OCI-LY3 (cell line): ENCODE data around the gene TRIM66.

Experiments used
- H2AFZ ChIP-seq: fragments of 200-600, 300-600 bp; shearing (Covaris generic); 2 replicates; pipeline ENCODE4 v1.6.0; 2014; ENCODE audit warnings: antibody characterized with exemption, low read depth, low read length
- H3K27ac ChIP-seq: fragments of 200-600, 300-600 bp; sonication (generic); 2 replicates; pipeline ENCODE4 v1.5.1; 2014; ENCODE audit warnings: mild to moderate bottlenecking, low read length, moderate library complexity, mixed read lengths
- H3K27me3 ChIP-seq: fragments of 200-600, 300-600 bp; sonication (generic); 2 replicates; pipeline ENCODE4 v1.6.1; 2014; ENCODE audit warnings: low read depth, low read length, mixed read lengths
- H3K36me3 ChIP-seq: fragments of 200-600, 300-600 bp; sonication (generic); replicated peaks from 2 replicates; pipeline ENCODE3; 2014; ENCODE audit warnings: low read depth, low read length, mixed read lengths
- H3K4me1 ChIP-seq: fragments of 300-600, 200-600 bp; sonication (generic); 2 replicates; pipeline ENCODE4 v1.6.1; 2014; ENCODE audit warnings: low read length, mixed read lengths
- H3K4me2 ChIP-seq: fragments of 200-600, 300-600 bp; sonication (generic); 2 replicates; pipeline ENCODE4 v1.6.1; 2014; ENCODE audit warnings: low read length, mixed read lengths
- H3K4me3 ChIP-seq: fragments of 300-600, 200-600 bp; sonication (generic); 2 replicates; pipeline ENCODE4 v1.5.1; 2014; ENCODE audit warnings: antibody characterized with exemption, mild to moderate bottlenecking, low read length, moderate library complexity
- H3K79me2 ChIP-seq: fragments of 300-600, 200-600 bp; shearing (Covaris generic); 2 replicates; pipeline ENCODE4 v1.6.1; 2014; ENCODE audit warnings: mild to moderate bottlenecking, low read length, mixed read lengths
- H3K9ac ChIP-seq: fragments of 300-600, 200-600 bp; shearing (Covaris generic); 2 replicates; pipeline ENCODE4 v1.6.0; 2014; ENCODE audit warnings: mild to moderate bottlenecking, low read length, moderate library complexity
- H3K9me3 ChIP-seq: fragments of 200-600, 300-600 bp; shearing (Covaris generic); 2 replicates; pipeline ENCODE4 v1.6.1; 2014; ENCODE audit warnings: low read length, mixed read lengths; ENCODE audit not compliant: insufficient read depth
- H4K20me1 ChIP-seq: fragments of 200-600, 300-600 bp; sonication (generic); 2 replicates; pipeline ENCODE4 v1.6.1; 2016; ENCODE audit warnings: low read length, mixed read lengths; ENCODE audit not compliant: insufficient read depth
- CTCF ChIP-seq: fragments of 200-600, 300-600 bp; sonication (generic); IDR thresholded peaks from 2 replicates; pipeline ENCODE4 v1.5.1; 2014; ENCODE audit warnings: antibody characterized with exemption, low read length, low read depth
- EZH2phosphoT487 ChIP-seq: fragments of 200-600 bp; shearing (Covaris generic); IDR thresholded peaks from 2 replicates; pipeline ENCODE4 v1.6.1; 2018; ENCODE audit warnings: antibody characterized with exemption, mixed run types, low read depth

TRIM66 gene

DNA sequence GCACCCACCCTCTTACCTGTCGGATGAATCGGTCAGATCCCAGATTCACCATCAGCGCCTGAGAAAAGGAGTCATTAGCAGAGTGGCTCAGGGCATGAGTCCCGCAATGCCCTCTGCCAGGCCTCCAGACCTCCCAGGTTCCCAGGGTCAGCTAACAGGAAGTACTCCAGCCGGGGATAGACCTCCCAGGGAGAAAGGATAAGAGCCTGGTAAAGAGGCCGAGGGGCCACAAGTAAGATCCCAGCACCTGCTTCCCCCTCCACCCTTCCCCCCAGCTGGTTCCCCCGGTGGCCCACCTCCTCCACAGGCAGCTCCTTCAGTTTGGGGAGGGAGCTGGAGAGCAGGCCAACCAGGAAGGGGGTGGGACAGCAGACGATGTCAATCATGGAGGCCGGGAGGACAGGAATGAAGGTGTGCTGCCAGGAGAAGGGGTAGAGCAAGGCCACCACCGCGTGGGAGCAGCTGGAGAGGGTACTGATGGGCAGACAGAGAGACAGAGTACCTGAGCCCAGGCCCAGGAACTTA is 16.5 kb upstream of the TRIM66 start:
- Histone ChIP-seq H3K4me3 (no peak overlapping the region), H3K4me1 (no peaks in the 10 kb centered on the region; the same call in 1 of the 2 replicates), H3K4me2 (no peak overlapping the region), H3K9ac (no peak overlapping the region), H4K20me1 (no peaks in the 10 kb centered on the region), H3K36me3 (peaks cover 17% of the 10 kb centered on the region), H3K79me2 (no peaks in the 10 kb centered on the region), H3K9me3 (no peaks in the 10 kb centered on the region), H3K27ac (no peak overlapping the region), H2AFZ (no peak overlapping the region), H3K27me3 (no peaks in the 10 kb centered on the region)
- TF ChIP-seq EZH2phosphoT487 (no peak), CTCF (no peak)

- TF ChIP-seq CTCF (no peak), EZH2phosphoT487 (no peak)
- Histone ChIP-seq H3K27ac (no peak overlapping the region), H4K20me1 (no peaks in the 10 kb centered on the region), H3K4me3 (no peak overlapping the region), H3K36me3 (peaks cover 19% of the 10 kb centered on the region), H3K4me2 (no peak overlapping the region), H3K9me3 (no peaks in the 10 kb centered on the region), H3K27me3 (no peaks in the 10 kb centered on the region), H3K4me1 (no peaks in the 10 kb centered on the region; the same call in 1 of the 2 replicates), H2AFZ (no peak overlapping the region), H3K79me2 (no peaks in the 10 kb centered on the region), H3K9ac (no peak overlapping the region)
Observed at GRCh38 chr11:8698379-8698851, 15.9 kb upstream of the TRIM66 start.

DNA sequence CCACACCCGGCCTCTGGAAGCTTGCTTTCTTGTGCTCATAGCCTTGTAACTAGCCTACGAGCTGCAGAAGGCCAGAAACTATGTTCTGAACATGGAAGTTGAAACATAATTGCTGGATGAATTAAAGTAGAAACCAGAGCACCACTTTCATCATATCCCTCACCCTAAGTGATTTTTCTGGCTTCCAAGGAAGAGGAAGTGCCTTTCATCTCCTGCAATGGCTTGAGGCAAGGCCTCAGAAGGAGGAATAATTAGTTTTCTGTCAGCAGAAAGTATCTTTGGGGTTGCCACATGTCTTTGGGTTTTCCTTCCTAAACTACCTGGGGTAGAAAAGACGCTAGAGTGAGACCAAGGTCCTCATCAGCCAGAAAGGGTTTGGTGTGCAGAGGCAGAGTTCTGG is 14.6 kb upstream of the TRIM66 start:
- H2AFZ ChIP-seq: no peak overlapping the region
- H3K36me3 ChIP-seq: peaks cover 28% of the 10 kb centered on the region
- no peak overlapping the region for H3K4me3 ChIP-seq
- no peak for TF ChIP-seq CTCF
- no peak for TF ChIP-seq EZH2phosphoT487
- H3K4me2 ChIP-seq: no peak overlapping the region
- H3K79me2 ChIP-seq: no peaks in the 10 kb centered on the region
- no peaks in the 10 kb centered on the region for H3K27me3 ChIP-seq
- no peak overlapping the region for H3K9ac ChIP-seq
- H4K20me1 ChIP-seq: no peaks in the 10 kb centered on the region
- H3K4me1 ChIP-seq: no peaks in the 10 kb centered on the region; the same call in 1 of the 2 replicates
- no peak overlapping the region for H3K27ac ChIP-seq
- no peaks in the 10 kb centered on the region for H3K9me3 ChIP-seq

DNA sequence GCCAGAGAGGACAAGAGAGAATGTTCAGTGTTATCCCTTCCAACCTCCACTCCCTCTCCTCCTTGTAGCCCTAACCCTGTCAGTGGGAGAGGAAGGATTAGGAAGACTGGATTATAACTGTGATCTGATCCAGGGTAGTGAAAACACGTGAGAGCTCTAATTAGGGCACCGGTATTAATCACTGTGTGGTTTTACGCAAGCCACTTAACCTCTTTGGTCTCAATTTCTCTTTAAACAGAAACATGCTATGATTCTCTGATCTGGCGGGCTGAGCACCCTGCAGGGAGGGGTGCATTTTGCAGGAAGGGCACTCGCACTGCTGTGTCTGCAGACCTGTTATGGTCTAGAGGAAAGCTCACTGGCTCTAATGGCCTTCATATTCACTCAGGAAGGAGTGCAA is 11.7 kb upstream of the TRIM66 start:
- TF ChIP-seq EZH2phosphoT487: no peak
- TF ChIP-seq CTCF: no peak
- Histone ChIP-seq H4K20me1 (no peaks in the 10 kb centered on the region), H2AFZ (no peak overlapping the region), H3K36me3 (peaks cover 41% of the 10 kb centered on the region), H3K27me3 (no peaks in the 10 kb centered on the region), H3K9me3 (no peaks in the 10 kb centered on the region), H3K4me2 (no peak overlapping the region), H3K4me1 (peaks cover 10% of the 10 kb centered on the region), H3K9ac (no peak overlapping the region), H3K4me3 (no peak overlapping the region), H3K27ac (no peak overlapping the region), H3K79me2 (peaks cover 14% of the 10 kb centered on the region)
